Amygdala (tissue), 56 donors: ENCODE results near the gene ZGPAT.
A peak's percentile ranks its signal among the peaks of the same experiment; 100 is the strongest.

ENCODE experiments used
- DNase-seq, 56 donors: peaks; one replicate each; lab custom pipeline; 2025; lab: John Stamatoyannopoulos, UW

ZGPAT gene

DNA sequence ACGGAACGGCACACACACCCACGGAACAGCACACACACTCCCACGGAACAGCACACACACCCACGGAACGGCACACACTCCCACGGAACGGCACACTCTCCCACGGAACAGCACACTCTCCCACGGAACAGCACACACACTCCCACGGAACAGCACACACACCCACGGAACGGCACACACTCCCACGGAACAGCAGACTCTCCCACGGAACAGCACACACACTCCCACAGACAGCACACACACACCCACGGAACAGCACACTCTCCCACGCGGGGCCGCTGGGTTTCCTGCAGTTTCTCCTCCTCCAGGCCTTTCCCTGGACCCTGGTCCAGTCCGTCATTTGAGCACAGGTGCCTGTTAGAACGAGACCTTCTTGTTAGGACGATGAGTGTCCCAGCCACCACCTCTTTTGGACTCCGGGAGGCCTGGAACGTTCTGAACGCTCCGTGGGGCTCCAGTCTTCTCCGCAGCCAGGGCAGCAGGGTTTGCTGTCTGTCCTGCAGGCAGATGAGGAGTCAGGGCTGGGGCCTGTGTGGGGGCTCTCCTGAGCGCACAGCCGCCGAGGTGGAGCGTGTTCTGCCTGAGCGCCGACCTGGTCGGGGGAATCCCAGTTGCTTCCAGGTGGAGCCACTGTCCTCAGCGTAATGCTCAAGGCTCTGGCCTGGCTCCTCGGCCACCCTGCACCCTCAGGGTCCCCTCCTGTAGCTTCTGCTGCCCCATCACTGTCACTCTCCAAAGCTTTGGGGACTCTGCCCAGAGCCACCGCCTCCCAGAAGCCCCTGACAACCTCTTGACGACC is 29.0 kb upstream of the ZGPAT start:
- no peak for DNase-seq

DNA sequence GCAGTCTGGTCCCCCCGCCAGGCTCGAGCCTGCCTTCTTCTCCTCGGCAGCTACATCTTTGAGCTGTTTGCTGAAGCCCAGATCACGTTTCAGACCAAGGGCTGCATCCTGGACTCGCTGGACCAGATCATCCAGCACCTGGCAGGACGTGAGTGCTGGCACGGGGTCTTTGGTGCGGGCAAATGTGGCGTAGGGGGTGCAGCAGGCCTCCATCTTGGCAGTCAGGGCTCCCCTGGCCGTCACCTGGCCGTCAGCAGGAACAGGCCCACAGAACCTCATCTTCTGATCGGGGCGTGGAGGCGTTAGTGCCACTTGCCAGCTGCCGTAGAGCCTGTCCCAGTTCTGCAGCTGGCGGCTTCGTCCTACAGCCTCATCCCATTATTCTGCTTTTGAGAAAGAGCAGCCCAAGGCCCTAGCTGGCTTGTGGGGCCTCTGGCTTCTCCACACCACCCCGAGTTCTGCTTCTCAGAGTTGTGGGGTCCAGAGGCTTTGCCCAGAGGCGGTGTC is 28.0 kb upstream of the ZGPAT start:
- DNase-seq, result no peak

DNA sequence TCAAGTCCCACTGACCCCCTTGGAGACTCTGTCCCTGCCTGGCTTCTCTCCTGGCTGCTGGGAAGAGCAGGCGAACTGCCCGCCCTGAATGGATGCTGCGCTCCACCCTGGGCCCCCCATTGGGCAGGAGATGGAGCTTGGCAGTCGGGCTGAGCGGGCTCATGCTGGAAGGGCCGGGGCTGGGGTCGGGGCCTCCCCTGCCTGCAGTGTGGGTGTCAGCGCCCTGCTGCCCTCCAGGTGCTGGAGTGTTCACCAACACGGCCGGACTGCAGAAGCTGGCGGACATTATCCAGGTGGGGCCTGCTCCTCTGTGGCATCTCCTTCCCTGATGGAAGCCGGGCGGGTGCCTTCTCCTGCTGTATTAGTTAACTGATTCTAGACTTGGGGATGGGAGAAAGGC is 27.4 kb upstream of the ZGPAT start:
- DNase-seq, result no peak

DNA sequence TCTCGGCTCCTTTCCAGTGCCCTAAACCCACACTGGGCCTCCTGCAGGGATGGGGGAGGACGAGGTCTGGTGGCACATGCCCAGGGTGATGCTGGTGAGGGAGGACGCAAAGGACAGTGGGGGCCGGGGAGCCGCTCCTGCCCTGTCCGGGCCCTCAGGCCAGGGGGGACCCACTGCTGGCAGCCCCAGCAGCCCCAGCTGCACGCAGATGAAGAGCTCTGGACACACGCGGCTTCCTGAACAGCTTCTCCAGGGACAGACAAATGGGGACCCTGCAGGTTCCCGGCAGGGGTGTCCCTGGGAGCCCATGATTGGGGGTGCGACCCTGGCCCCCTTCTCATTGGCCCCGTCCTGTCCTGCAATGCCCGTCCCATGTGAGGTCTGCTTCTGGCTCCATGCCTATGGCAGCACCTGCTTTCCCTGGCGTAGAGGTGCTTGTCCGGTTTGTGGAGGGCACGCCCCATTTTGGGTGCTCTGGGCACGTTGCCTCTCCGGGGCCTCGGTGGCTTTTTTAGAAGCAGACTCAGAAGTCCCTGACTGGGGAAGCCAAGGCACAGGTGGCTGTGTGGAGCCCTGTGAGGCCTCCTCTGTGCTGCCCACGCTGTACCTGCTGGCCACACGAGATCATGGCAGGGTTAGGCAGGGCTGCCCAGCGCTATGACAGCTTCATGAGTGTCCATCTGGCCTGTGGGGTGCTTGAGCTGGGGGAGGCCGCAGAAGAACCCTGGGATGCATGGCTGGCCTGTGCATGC is 26.8 kb upstream of the ZGPAT start:
- DNase-seq, result no peak

DNA sequence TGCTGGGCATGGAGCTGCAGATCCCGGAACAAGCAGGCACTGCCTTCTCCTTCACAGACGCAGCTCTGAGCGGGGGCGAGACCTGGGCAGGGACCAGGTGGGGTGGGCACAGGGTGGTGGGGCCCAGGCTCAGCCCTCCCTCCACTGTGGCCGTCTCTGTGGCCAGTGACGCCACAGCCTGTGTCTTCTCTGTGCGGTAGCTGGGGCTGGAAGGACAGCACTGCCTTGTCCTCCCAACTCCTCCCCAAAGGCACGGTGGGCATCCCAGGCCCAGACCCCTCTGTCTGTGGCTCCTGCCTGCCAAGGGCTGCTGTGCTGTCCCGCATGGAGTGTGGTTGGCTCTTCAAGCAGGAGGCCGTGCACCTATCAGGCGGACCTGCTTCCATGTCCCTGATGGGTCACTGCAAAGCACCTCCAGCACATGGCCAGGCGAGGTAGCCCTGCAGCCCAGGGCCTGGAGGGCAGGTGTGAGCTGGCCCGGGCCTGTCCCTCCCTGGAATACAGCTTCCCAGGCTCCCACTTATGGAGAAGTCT is 26.2 kb upstream of the ZGPAT start:
- no peak for DNase-seq

DNA sequence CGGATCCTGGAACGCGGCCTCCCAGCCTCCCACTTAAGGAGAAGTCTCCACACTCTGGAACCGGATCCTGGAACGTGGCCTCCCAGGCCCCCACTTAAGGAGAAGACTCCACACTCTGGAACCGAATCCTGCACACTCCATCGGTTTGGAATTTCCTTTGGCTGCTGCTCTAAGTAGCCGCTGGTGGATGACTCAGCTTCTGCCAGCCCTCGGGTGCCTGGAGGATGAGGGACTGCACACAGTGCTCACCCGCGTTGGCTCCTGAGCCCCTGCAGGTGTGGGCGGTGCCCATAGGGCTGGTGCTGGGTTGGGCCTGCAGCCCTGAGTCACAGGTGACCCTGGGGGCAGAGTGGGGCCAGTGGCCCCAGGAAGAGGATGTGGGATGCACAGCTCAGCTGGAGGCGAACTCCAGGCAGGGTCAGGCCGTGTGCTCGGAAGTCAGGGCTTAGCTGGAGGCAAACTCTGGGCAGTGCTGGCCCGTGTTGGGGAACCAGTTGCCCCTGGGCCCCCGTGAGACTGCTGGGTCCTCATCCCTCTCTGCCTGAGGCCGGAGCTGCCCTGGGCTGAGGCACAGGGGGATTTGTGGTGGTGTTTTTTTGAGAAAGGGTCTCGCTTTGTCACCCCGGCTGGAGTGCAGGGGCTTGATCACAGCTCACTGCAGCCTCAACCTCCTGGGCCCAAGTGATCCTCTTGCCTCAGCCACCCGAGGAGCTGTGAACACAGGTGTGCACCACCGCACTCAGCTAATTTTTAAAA is 25.3 kb upstream of the ZGPAT start:
- peak in 12 of 56 donors; percentile 7 to 45 (median 16) for DNase-seq

DNA sequence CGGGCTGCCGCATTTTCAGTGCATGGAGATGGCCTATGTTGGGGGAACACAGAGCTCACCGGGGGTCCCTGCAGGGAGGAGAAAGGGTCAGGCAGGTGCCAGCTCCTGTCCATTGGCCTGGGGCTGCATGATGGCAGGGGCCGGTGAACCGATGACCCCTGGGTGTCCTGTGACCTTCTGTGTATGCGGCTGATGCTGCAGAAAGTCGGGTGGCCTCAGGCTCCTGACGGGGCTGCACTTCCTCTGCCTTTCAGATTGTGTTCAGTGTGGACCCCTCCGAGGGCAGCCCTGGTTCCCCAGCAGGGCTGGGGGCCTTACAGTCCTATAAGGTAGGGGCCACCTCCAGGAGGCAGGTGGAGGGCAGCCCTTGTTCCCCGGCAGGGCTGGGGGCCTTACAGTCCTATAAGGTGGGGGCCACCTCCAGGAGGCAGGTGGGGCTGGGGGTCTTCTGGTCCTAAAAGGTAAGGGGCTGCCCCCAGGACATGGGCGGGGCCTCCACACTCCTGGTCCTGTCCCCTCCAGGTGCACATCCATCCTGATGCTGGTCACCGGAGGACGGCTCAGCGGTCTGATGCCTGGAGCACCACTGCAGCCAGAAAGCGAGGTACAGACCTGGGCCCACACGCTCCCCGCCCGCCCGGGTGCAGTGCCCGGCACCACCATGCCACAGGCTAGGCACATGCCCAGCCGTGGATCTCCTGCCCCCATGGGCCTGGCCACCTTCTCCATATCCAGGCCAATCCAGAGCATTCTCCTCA is 22.4 kb upstream of the ZGPAT start:
- DNase-seq, result no peak

DNA sequence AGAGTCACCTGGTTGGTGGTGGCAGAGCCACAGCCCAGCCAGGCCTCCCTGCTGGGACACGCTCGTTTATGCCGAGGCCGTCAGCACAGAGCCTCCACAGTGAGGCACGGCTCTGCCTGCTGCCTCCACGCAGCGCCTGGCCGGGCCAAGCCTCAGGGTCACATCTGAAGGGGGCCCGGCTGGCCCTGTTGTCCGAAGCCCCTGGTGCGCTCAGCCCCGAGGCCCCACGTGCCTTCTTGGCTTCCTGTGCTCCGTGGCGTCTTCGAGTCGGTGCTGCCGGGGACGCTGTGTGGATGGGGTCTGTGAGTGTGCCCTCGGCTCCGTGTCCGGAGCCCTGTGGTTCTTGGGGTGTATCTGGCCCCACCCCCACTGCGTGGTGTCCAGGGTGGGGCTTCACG is 21.7 kb upstream of the ZGPAT start:
- no peak for DNase-seq

DNA sequence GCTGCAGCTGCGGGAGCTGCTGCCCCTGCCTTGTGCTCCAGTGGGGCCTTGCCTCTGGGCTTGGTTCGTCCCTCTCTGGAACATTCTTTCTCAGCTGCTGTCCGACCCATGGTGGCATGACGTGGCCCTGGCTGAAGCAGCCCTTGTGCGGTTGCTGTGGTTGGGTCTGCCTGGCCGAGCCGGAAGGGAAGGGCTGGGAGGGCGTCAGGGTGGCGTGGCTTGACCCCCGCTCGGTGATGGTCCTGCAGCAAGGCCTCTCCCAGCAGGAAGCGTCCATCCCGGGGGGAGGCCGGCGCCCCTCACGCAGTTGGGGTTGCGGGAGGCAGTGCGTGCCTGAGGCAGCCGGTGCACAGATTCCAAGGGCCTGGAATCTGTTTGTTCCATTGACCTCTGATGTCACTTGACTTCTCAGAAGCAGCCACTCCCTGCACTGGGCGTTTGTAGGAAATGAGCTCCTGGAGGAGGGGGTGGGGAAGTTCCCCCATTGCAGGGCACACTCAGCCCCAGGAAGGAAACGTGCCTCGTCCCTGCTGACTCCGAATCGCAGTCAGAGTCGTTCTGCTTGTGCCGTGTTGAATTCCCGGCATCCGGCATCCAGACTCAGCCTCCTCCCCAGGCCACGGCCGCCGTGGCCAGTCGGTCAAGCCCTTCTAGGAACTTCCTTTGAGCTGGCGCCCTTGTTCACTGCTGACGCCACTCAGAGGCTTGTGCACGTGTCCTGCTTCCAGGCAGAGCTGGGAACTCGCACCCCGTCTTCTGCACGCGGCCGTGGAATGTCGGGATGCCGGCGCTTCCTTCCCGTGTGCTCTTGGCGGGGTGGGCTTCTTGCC is 21.1 kb upstream of the ZGPAT start:
- DNase-seq, result no peak

DNA sequence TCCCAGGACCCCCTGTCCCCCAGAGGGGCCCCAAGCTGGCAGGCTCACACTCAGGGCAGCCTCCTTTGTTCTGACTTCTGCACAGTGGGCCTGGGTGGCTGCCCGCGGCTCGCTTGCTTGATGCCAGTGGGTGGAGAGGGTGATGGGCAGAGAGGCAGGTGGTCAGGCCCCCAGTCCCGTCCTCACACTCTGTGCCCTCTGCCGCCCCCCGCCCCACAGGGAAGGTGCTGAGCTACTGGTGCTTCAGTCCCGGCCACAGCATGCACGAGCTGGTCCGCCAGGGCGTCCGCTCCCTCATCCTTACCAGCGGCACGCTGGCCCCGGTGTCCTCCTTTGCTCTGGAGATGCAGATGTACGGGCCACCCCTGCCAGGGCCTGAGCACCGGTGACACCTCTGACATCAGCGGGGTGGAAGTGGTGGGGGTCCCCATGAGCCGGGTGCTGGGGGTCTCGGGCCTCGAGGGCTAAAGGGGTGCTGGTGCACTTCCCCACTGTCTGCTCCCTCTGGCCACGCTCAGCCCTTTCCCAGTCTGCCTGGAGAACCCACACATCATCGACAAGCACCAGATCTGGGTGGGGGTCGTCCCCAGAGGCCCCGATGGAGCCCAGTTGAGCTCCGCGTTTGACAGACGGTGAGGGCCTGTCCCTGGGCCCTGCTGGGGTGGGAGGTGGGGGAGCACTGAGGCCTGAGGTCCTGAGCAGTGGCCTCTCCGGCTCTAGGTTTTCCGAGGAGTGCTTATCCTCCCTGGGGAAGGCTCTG is 20.2 kb upstream of the ZGPAT start:
- DNase-seq, result no peak

DNA sequence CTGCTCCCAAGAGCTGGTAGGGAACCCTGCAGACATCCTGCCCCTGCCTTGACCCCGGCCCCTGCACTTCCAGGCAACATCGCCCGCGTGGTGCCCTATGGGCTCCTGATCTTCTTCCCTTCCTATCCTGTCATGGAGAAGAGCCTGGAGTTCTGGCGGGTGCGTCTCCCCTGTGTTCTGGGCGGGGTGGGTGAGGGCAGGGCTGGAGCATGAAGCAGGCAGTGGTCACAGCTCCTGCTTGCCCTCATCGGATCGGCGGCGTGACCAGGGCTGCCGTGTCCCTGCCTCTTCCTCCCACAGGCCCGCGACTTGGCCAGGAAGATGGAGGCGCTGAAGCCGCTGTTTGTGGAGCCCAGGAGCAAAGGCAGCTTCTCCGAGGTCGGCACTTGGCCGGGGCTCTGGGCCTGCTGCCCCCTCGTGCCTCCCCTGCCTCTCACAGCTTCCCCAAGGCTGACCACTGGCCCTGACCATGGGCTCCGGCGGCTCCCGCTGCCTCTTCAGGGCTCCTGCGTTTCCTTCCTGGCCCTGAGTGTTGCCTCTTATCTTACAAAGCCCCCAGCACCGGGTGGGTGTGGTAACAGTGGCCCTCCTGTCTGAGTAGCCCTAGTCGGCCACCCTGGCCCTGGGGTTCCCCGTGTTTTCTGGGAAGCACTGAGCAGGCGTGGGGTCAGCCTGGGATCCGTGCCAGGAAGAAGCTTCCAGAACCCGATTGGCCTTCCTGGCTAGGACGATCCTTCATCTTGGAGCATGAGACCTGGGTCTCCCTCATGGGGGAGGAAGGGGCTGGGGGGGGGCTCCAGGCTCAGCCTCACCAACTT is 19.4 kb upstream of the ZGPAT start:
- DNase-seq, result no peak

DNA sequence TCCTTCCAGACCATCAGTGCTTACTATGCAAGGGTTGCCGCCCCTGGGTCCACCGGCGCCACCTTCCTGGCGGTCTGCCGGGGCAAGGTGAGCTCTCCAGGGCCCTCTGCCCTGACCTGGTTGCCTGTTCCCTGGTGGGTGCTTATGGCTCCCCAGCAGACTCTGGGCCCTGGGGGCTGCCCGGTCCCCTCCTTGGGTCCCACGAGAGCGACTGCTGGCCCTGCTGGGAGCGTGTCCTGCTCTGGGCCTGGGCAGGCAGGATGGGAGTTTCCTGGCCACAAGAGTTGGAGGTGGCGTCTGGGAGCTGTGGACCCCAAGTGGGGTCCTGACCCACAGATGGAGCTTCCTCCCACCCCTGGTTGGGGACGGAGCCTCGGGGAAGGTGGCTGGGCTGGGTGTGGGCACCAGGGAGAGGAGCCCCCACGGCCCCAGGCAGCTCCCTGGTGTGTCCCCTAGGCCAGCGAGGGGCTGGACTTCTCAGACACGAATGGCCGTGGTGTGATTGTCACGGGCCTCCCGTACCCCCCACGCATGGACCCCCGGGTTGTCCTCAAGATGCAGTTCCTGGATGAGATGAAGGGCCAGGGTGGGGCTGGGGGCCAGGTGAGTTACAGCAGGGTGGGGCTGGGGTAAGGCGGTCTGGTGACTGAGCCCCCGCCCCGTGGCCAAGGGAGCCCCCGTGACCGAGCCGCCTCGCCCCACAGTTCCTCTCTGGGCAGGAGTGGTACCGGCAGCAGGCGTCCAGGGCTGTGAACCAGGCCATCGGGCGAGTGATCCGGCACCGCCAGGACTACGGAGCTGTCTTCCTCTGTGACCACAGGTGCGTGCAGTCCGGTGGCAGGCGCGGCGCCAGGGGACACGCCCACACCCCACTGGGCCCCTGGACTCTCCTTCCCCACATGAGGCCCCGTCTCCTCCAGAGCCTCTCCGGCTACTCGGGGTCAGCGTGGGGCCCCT is 18.5 kb upstream of the ZGPAT start:
- DNase-seq, result no peak

DNA sequence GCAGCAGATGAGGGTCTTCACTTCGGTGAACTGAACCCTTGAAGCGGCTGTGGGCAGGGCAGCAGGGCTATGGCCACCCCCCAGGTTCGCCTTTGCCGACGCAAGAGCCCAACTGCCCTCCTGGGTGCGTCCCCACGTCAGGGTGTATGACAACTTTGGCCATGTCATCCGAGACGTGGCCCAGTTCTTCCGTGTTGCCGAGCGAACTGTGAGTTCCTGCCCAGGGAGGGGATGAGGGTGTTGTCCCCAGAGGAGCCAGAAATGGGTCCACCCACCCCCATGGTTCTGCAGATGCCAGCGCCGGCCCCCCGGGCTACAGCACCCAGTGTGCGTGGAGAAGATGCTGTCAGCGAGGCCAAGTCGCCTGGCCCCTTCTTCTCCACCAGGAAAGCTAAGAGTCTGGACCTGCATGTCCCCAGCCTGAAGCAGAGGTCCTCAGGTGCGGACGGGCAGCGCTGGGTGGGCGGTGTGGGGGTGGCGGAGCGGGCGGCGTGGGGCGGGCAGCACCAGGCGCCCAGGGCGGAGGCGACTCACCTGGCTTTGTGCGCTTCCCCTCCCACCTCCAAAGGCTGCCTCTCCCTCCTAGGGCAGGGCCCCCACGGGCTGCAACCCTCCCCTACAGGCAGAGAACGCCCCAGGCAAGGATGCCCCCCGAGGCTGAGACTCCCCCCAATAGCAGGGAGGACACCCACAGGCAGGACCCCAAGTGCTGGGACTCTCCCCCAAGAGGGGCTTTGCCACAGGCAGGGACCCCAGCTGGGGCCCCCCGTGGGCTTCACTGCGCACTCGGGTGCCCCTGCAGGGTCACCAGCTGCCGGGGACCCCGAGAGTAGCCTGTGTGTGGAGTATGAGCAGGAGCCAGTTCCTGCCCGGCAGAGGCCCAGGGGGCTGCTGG is 17.6 kb upstream of the ZGPAT start:
- no peak for DNase-seq

DNA sequence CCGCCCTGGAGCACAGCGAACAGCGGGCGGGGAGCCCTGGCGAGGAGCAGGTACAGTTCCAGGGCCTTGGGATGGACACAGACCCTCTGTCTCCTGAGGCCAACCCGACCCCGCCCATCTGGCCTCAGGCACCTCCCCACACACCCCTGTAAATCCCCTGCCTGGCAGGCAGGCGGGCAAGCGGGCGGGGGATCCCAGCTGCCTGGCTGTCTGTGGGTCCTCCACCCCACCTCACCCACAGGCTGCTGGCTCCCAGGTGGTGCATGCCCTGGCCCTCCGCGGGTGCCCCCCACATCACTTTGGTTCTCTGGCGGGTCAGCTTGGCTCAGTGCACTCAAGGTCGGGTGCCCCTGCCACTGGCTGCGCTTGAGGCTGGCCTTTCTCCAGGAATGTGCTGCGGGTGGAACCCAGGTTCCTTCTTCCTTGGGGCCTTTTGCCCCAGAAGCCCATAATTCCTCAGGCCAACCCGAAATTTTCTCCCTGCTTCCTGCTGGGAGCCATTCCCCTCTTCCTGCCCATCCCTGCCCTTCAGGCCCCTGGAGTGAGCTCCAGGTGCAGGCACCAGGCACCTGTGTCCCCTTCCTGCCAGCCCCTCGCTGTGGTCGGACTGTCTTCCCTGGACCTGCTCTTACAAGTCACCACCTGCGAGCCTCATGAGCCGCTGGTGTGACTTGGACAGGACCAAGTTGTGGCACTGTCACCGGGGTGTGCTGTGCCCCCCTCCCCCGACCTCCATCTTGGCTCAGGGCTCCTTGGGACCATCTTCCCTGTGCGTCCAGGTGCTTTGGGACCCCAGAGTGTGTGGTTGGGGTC is 16.7 kb upstream of the ZGPAT start:
- DNase-seq, result no peak
